Globus pallidus (tissue), 1 donor: Measurements from ENCODE around the gene MEGF6.

Experiments used
- DNase-seq: peaks from one replicate; pipeline ENCODE4 v3.0.0-alpha.2; 2015; ENCODE audit warnings: low spot score

MEGF6 gene

GRCh38 chr1:3485016-3485415, 126.3 kb downstream of the MEGF6 start:
- no peak for DNase-seq

- DNase-seq: no peak
Observed at GRCh38 chr1:3483801-3484444, 127.4 kb downstream of the MEGF6 start.

GRCh38 chr1:3483380-3483779, 127.9 kb downstream of the MEGF6 start:
- no peak for DNase-seq

GRCh38 chr1:3482378-3482849, 128.9 kb downstream of the MEGF6 start:
- DNase-seq: no peak

GRCh38 chr1:3481836-3482375, 129.4 kb downstream of the MEGF6 start:
- DNase-seq: no peak

- no peak for DNase-seq
Observed at GRCh38 chr1:3481046-3481445, 130.3 kb downstream of the MEGF6 start.

GRCh38 chr1:3480369-3480719, 131.0 kb downstream of the MEGF6 start:
- DNase-seq: no peak

- DNase-seq: no peak
Observed at GRCh38 chr1:3479511-3480368, 131.6 kb downstream of the MEGF6 start.

GRCh38 chr1:3478187-3478586, 133.1 kb downstream of the MEGF6 start:
- no peak for DNase-seq

GRCh38 chr1:3477241-3477995, 133.9 kb downstream of the MEGF6 start:
- DNase-seq: no peak

GRCh38 chr1:3476666-3477065, 134.6 kb downstream of the MEGF6 start:
- no peak for DNase-seq

GRCh38 chr1:3475839-3476573, 135.3 kb downstream of the MEGF6 start:
- DNase-seq: no peak

GRCh38 chr1:3474421-3474820, 136.9 kb downstream of the MEGF6 start:
- no peak for DNase-seq

- DNase-seq: no peak
Observed at GRCh38 chr1:3474016-3474415, 137.3 kb downstream of the MEGF6 start.

GRCh38 chr1:3473381-3473844, 137.9 kb downstream of the MEGF6 start:
- no peak for DNase-seq

GRCh38 chr1:3472906-3473305, 138.4 kb downstream of the MEGF6 start:
- no peak for DNase-seq

- DNase-seq: no peak
Observed at GRCh38 chr1:3472088-3472850, 139.0 kb downstream of the MEGF6 start.

GRCh38 chr1:3471356-3472087, 139.8 kb downstream of the MEGF6 start:
- peak; percentile 51 for DNase-seq

GRCh38 chr1:3470650-3471355, 140.5 kb downstream of the MEGF6 start:
- no peak for DNase-seq
